ENCODE data around the gene SPAG17. TPM values are rescaled to one million over a fixed set of nuclear protein-coding genes. Genes with fewer than 3 reads are reported as not detected.

Gene SPAG17
- total and polyA plus RNA-seq, 2 experiments from 2014 or later = 1.0 to 1.1 TPM

- TF ChIP-seq POLR2AphosphoS5 (IDR thresholded peaks at IDR 0.05; ENCODE audit: low read depth) (no peak), JUNB (IDR thresholded peaks at IDR 0.05; ENCODE audit: unreplicated experiment) (no peak), EZH2 (IDR thresholded peaks at IDR 0.05; ENCODE audit: low read depth, unreplicated experiment) (no peak)
- TF ChIP-seq, protein P1, sequence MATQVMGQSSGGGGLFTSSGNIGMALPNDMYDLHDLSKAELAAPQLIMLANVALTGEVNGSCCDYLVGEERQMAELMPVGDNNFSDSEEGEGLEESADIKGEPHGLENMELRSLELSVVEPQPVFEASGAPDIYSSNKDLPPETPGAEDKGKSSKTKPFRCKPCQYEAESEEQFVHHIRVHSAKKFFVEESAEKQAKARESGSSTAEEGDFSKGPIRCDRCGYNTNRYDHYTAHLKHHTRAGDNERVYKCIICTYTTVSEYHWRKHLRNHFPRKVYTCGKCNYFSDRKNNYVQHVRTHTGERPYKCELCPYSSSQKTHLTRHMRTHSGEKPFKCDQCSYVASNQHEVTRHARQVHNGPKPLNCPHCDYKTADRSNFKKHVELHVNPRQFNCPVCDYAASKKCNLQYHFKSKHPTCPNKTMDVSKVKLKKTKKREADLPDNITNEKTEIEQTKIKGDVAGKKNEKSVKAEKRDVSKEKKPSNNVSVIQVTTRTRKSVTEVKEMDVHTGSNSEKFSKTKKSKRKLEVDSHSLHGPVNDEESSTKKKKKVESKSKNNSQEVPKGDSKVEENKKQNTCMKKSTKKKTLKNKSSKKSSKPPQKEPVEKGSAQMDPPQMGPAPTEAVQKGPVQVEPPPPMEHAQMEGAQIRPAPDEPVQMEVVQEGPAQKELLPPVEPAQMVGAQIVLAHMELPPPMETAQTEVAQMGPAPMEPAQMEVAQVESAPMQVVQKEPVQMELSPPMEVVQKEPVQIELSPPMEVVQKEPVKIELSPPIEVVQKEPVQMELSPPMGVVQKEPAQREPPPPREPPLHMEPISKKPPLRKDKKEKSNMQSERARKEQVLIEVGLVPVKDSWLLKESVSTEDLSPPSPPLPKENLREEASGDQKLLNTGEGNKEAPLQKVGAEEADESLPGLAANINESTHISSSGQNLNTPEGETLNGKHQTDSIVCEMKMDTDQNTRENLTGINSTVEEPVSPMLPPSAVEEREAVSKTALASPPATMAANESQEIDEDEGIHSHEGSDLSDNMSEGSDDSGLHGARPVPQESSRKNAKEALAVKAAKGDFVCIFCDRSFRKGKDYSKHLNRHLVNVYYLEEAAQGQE (IDR thresholded peaks at IDR 0.05; ENCODE audit: unreplicated experiment) = no peak
- TF ChIP-seq, protein P2, sequence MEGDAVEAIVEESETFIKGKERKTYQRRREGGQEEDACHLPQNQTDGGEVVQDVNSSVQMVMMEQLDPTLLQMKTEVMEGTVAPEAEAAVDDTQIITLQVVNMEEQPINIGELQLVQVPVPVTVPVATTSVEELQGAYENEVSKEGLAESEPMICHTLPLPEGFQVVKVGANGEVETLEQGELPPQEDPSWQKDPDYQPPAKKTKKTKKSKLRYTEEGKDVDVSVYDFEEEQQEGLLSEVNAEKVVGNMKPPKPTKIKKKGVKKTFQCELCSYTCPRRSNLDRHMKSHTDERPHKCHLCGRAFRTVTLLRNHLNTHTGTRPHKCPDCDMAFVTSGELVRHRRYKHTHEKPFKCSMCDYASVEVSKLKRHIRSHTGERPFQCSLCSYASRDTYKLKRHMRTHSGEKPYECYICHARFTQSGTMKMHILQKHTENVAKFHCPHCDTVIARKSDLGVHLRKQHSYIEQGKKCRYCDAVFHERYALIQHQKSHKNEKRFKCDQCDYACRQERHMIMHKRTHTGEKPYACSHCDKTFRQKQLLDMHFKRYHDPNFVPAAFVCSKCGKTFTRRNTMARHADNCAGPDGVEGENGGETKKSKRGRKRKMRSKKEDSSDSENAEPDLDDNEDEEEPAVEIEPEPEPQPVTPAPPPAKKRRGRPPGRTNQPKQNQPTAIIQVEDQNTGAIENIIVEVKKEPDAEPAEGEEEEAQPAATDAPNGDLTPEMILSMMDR (conservative IDR thresholded peaks at IDR 0.05; ENCODE audit: low read depth in 2 of 2) = no peak
These were observed 203.4 kb downstream of the SPAG17 start (continued) for GRCh38 chr1:117981455-117982192.

GRCh38 chr1:117976381-117976780 lies 208.6 kb downstream of the SPAG17 start:
- Histone ChIP-seq H3F3A (replicated peaks; ENCODE audit: low read depth) (no peaks in the 10 kb centered on the region), H3K4me3 (no peak overlapping the region), H3K27ac (ENCODE audit: low read depth) (no peak overlapping the region), H4K20me1 (replicated peaks; ENCODE audit: insufficient read depth) (no peaks in the 10 kb centered on the region; the same call in 1 of the 2 replicates), H3K9me2 (ENCODE audit: insufficient read depth) (0 out of 2 replicates have a peak, but pooled peaks cover 3% of the 10 kb centered on the region), H3K79me2 (replicated peaks; ENCODE audit: insufficient read depth) (no peaks in the 10 kb centered on the region), H3K36me3 (ENCODE audit: insufficient read depth) (no peaks in the 10 kb centered on the region), H2AFZ (peak overlapping the region; percentile 28; the same call in 1 of the 2 replicates), H3K4me1 (ENCODE audit: insufficient read depth) (no peaks in the 10 kb centered on the region), H3K27me3 (ENCODE audit: insufficient read depth) (no peaks in the 10 kb centered on the region), H3K4me2 (no peak overlapping the region)
- Mint-ChIP-seq H3K27ac (no peak overlapping the region), H3K9me3 (no peaks in the 10 kb centered on the region), H3K4me1 (peaks cover 5% of the 10 kb centered on the region; the same call in 2 of the 3 replicates), H3K36me3 (ENCODE audit: low read depth) (no peaks in the 10 kb centered on the region), H3K4me3 (no peak overlapping the region), H3K27me3 (ENCODE audit: insufficient read depth, low read depth, poor library complexity) (no peaks in the 10 kb centered on the region)
- TF ChIP-seq ZNF331 (CRISPR knock-in tag; IDR thresholded peaks at IDR 0.05; ENCODE audit: low read depth) (no peak), JUNB (IDR thresholded peaks at IDR 0.05; ENCODE audit: unreplicated experiment) (no peak)
- ATAC-seq = no peak
- DNase-seq (ENCODE audit: low spot score) = no peak

DNA sequence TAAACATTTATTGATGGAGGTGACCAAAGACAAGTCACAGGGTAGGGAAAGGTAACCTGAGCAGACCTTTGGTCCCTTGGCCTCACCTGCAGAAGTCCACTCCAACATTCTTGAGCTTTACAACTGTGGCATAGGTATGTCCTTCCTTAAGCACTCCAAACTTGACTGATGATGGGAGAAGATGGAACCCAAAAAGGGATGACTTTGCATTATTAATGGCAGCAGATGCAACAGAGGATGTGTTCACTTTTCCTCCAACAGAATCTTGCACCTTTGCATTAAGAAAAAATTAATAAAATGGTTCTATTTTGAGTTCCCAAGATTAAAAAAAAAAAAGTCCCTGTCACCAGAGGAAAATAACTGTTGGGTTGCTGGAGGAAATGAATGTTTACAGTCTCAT lies 213.3 kb downstream of the SPAG17 start:
- Mint-ChIP-seq H3K4me3 (no peak overlapping the region), H3K36me3 (ENCODE audit: low read depth) (no peaks in the 10 kb centered on the region), H3K27me3 (ENCODE audit: insufficient read depth, low read depth, poor library complexity) (peaks cover 2% of the 10 kb centered on the region), H3K27ac (no peak overlapping the region), H3K4me1 (peaks cover 19% of the 10 kb centered on the region), H3K9me3 (no peaks in the 10 kb centered on the region)
- peaks cover 9% of the 10 kb centered on the region; the same call in 1 of the 2 replicates for H3K4me1 ChIP-seq (ENCODE audit: insufficient read depth)
- no peak overlapping the region for H3K4me3 ChIP-seq
- H3K36me3 ChIP-seq (ENCODE audit: insufficient read depth) = no peaks in the 10 kb centered on the region
- 0 out of 2 replicates have a peak, but pooled peaks cover 3% of the 10 kb centered on the region for H3K9me2 ChIP-seq (ENCODE audit: insufficient read depth)
- H3K79me2 ChIP-seq (replicated peaks; ENCODE audit: insufficient read depth) = no peaks in the 10 kb centered on the region
- DNase-seq (ENCODE audit: low spot score) = no peak
- ATAC-seq = no peak
- H3K27ac ChIP-seq (ENCODE audit: low read depth) = no peak overlapping the region
- H3K27me3 ChIP-seq (ENCODE audit: insufficient read depth) = no peaks in the 10 kb centered on the region
- H4K20me1 ChIP-seq (replicated peaks; ENCODE audit: insufficient read depth) = no peaks in the 10 kb centered on the region
- H2AFZ ChIP-seq = no peak overlapping the region
- H3F3A ChIP-seq (replicated peaks; ENCODE audit: low read depth) = no peaks in the 10 kb centered on the region
- no peak overlapping the region for H3K4me2 ChIP-seq
- TF ChIP-seq, protein P2 (conservative IDR thresholded peaks at IDR 0.05; ENCODE audit: low read depth in 2 of 2) = no peak
- no peak for TF ChIP-seq EZH2phosphoT487 (IDR thresholded peaks at IDR 0.05; ENCODE audit: unreplicated experiment)
- TF ChIP-seq EZH2 (IDR thresholded peaks at IDR 0.05; ENCODE audit: low read depth, unreplicated experiment) = no peak
- TF ChIP-seq, protein P1 (IDR thresholded peaks at IDR 0.05; ENCODE audit: unreplicated experiment) = no peak
- no peak for TF ChIP-seq CREB1 (CRISPR knock-in tag; IDR thresholded peaks at IDR 0.05; ENCODE audit: low read depth)
- TF ChIP-seq JUNB (IDR thresholded peaks at IDR 0.05; ENCODE audit: unreplicated experiment) = no peak
- TF ChIP-seq NANOG (IDR thresholded peaks at IDR 0.05; ENCODE audit: borderline replicate concordance) = no peak
- TF ChIP-seq POLR2AphosphoS5 (IDR thresholded peaks at IDR 0.05; ENCODE audit: low read depth) = no peak
